OCI-LY3 (cell line): ENCODE measurements around the gene PHTF2.

Source experiments
- H2AFZ ChIP-seq: fragments of 200-600, 300-600 bp; shearing (Covaris generic); 2 replicates; pipeline ENCODE4 v1.6.0; 2014; ENCODE audit warnings: antibody characterized with exemption, low read depth, low read length
- H3K27ac ChIP-seq: fragments of 200-600, 300-600 bp; sonication (generic); 2 replicates; pipeline ENCODE4 v1.5.1; 2014; ENCODE audit warnings: mild to moderate bottlenecking, low read length, moderate library complexity, mixed read lengths
- H3K27me3 ChIP-seq: fragments of 200-600, 300-600 bp; sonication (generic); 2 replicates; pipeline ENCODE4 v1.6.1; 2014; ENCODE audit warnings: low read depth, low read length, mixed read lengths
- H3K36me3 ChIP-seq: fragments of 200-600, 300-600 bp; sonication (generic); replicated peaks from 2 replicates; pipeline ENCODE3; 2014; ENCODE audit warnings: low read depth, low read length, mixed read lengths
- H3K4me1 ChIP-seq: fragments of 300-600, 200-600 bp; sonication (generic); 2 replicates; pipeline ENCODE4 v1.6.1; 2014; ENCODE audit warnings: low read length, mixed read lengths
- H3K4me2 ChIP-seq: fragments of 200-600, 300-600 bp; sonication (generic); 2 replicates; pipeline ENCODE4 v1.6.1; 2014; ENCODE audit warnings: low read length, mixed read lengths
- H3K4me3 ChIP-seq: fragments of 300-600, 200-600 bp; sonication (generic); 2 replicates; pipeline ENCODE4 v1.5.1; 2014; ENCODE audit warnings: antibody characterized with exemption, mild to moderate bottlenecking, low read length, moderate library complexity
- H3K79me2 ChIP-seq: fragments of 300-600, 200-600 bp; shearing (Covaris generic); 2 replicates; pipeline ENCODE4 v1.6.1; 2014; ENCODE audit warnings: mild to moderate bottlenecking, low read length, mixed read lengths
- H3K9ac ChIP-seq: fragments of 300-600, 200-600 bp; shearing (Covaris generic); 2 replicates; pipeline ENCODE4 v1.6.0; 2014; ENCODE audit warnings: mild to moderate bottlenecking, low read length, moderate library complexity
- H3K9me3 ChIP-seq: fragments of 200-600, 300-600 bp; shearing (Covaris generic); 2 replicates; pipeline ENCODE4 v1.6.1; 2014; ENCODE audit warnings: low read length, mixed read lengths; ENCODE audit not compliant: insufficient read depth
- H4K20me1 ChIP-seq: fragments of 200-600, 300-600 bp; sonication (generic); 2 replicates; pipeline ENCODE4 v1.6.1; 2016; ENCODE audit warnings: low read length, mixed read lengths; ENCODE audit not compliant: insufficient read depth
- CTCF ChIP-seq: fragments of 200-600, 300-600 bp; sonication (generic); IDR thresholded peaks from 2 replicates; pipeline ENCODE4 v1.5.1; 2014; ENCODE audit warnings: antibody characterized with exemption, low read length, low read depth
- EZH2phosphoT487 ChIP-seq: fragments of 200-600 bp; shearing (Covaris generic); IDR thresholded peaks from 2 replicates; pipeline ENCODE4 v1.6.1; 2018; ENCODE audit warnings: antibody characterized with exemption, mixed run types, low read depth

Gene PHTF2

GRCh38 chr7:77813180-77813579 is 14.6 kb downstream of the PHTF2 start:
- Histone ChIP-seq H3K4me3 (no peak overlapping the region), H3K27ac (no peak overlapping the region), H3K27me3 (no peaks in the 10 kb centered on the region), H3K9ac (no peak overlapping the region), H3K79me2 (peaks cover 56% of the 10 kb centered on the region), H2AFZ (no peak overlapping the region), H3K4me2 (no peak overlapping the region), H3K9me3 (peaks cover 4% of the 10 kb centered on the region; the same call in 1 of the 2 replicates), H4K20me1 (peaks cover 8% of the 10 kb centered on the region; the same call in 1 of the 2 replicates), H3K4me1 (peaks cover 8% of the 10 kb centered on the region), H3K36me3 (peaks cover 18% of the 10 kb centered on the region)
- TF ChIP-seq CTCF (no peak), EZH2phosphoT487 (no peak)

DNA sequence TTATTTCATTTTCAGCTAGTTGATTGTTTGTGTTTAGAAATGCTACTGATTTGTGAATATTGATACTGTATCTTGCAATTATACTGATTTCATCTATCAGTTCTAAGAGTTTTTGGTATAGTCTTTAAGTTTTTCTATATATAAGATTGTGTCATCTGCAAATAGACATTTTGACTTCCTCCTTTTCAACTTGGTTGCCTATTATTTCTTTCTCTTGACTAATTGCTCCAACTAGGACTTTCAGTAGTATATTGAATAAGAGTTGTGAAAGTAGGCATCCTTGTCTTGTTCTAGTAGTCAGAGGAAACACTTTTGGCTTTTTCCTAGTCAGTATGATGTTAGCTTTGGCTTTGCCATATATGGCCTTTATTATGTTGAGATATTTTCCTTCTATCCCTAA is 20.4 kb downstream of the PHTF2 start:
- Histone ChIP-seq H3K4me2 (no peak overlapping the region), H3K27ac (no peak overlapping the region), H3K4me1 (peaks cover 7% of the 10 kb centered on the region), H3K79me2 (peaks cover 62% of the 10 kb centered on the region), H3K9ac (no peak overlapping the region), H3K36me3 (peaks cover 54% of the 10 kb centered on the region), H2AFZ (no peak overlapping the region), H3K4me3 (no peak overlapping the region), H3K27me3 (no peaks in the 10 kb centered on the region), H4K20me1 (0 out of 2 replicates have a peak, but pooled peaks cover 8% of the 10 kb centered on the region), H3K9me3 (peaks cover 25% of the 10 kb centered on the region; the same call in 1 of the 2 replicates)
- no peak for TF ChIP-seq EZH2phosphoT487
- TF ChIP-seq CTCF = no peak

DNA sequence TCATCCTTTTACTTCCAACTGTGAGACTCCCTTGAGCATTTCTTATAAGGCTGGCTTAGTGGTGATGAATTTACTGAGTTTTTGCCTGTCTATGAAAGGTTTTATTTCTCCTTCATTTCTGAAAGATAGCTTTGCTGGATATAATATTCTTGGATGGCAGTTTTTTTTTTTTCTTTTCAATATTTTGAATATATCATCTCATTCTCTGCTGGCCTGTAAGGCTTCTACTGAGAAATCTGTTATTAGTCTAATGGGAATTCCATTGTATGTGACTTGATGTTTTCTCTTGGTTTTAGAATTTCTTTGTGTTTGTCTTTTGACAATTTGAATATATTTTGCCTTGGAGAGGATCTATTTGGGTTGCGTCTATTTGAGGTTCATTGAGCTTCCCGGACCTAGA is 22.4 kb downstream of the PHTF2 start:
- Histone ChIP-seq H3K36me3 (peaks cover 66% of the 10 kb centered on the region), H3K4me2 (no peak overlapping the region), H2AFZ (no peak overlapping the region), H3K4me3 (no peak overlapping the region), H3K9ac (no peak overlapping the region), H3K27me3 (no peaks in the 10 kb centered on the region), H3K27ac (no peak overlapping the region), H4K20me1 (0 out of 2 replicates have a peak, but pooled peaks cover 6% of the 10 kb centered on the region), H3K79me2 (peaks cover 65% of the 10 kb centered on the region), H3K4me1 (peaks cover 16% of the 10 kb centered on the region), H3K9me3 (peaks cover 38% of the 10 kb centered on the region)
- TF ChIP-seq CTCF = no peak
- no peak for TF ChIP-seq EZH2phosphoT487

DNA sequence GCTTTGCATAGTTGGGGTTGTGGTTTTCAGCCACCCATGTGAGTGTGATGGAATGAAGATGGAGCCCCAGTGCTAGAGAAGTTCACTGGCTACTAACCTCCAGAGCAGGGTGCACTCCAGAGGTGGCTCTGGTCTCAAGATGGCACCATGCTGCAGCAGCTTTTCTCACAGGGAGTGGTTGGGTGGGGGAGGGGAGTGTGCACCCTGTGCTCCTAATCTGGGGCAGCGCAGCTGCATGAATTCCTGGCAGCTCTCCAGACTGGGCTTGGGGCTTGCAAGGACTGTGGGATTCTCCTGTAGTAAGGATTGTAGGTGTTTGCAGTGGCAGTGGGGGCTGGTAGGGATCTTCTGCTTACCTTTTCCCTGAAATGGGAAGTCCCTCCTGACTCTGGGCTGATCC is 23.7 kb downstream of the PHTF2 start:
- Histone ChIP-seq H3K36me3 (peaks cover 62% of the 10 kb centered on the region), H3K9me3 (peaks cover 41% of the 10 kb centered on the region), H3K4me3 (no peak overlapping the region), H2AFZ (no peak overlapping the region), H3K27ac (no peak overlapping the region), H4K20me1 (0 out of 2 replicates have a peak, but pooled peaks cover 6% of the 10 kb centered on the region), H3K9ac (no peak overlapping the region), H3K4me2 (no peak overlapping the region), H3K79me2 (peaks cover 66% of the 10 kb centered on the region), H3K27me3 (no peaks in the 10 kb centered on the region), H3K4me1 (peaks cover 23% of the 10 kb centered on the region)
- no peak for TF ChIP-seq EZH2phosphoT487
- no peak for TF ChIP-seq CTCF
